Measurements from ENCODE around the gene SYT1. TPM values are rescaled to one million over a fixed set of nuclear protein-coding genes. Genes with fewer than 3 reads are reported as not detected.

Gene SYT1
- 0.29 TPM in 1 of 2 replicates, not detected in the other for total RNA-seq

- Histone ChIP-seq H3K27ac (ENCODE audit: low read depth, low read length) (no peak within 1 kb of the TSS), H3K4me3 (ENCODE audit: insufficient read depth, low read length) (peak within 1 kb of the TSS; percentile 76), H3K9me3 (ENCODE audit: low read depth, low read length) (no peaks in the 10 kb centered on the region), H4K20me1 (ENCODE audit: insufficient read depth, low read length) (no peaks in the 10 kb centered on the region), H3K36me3 (ENCODE audit: insufficient read depth, low read length) (no peaks in the 10 kb centered on the region), H3K4me1 (ENCODE audit: insufficient read depth, low read length) (peaks cover 9% of the 10 kb centered on the region), H3K27me3 (ENCODE audit: insufficient read depth, low read length) (peaks cover 51% of the 10 kb centered on the region), H3K4me2 (ENCODE audit: insufficient read depth, low read length) (peak within 1 kb of the TSS; percentile 88), H2AFZ (ENCODE audit: low read length) (peak within 1 kb of the TSS; percentile 93), H3K79me2 (ENCODE audit: insufficient read depth, low read length) (no peaks in the 10 kb centered on the region)
- DNase-seq (ENCODE audit: insufficient read length, low spot score, missing footprints) = peak; percentile 87
- TF ChIP-seq CTCF (IDR thresholded peaks at IDR 0.05; ENCODE audit: extremely low read depth, low read depth, low read length) = no peak
Measured at GRCh38 chr12:78864403-78864869, at the start of gene SYT1. SYT1 (plus strand) TSS chr12:78864774.

GRCh38 chr12:78818487-78818886, 46.1 kb upstream of the SYT1 start:
- Histone ChIP-seq H3K79me2 (ENCODE audit: insufficient read depth, low read length) (no peaks in the 10 kb centered on the region), H3K4me3 (ENCODE audit: insufficient read depth, low read length) (no peak overlapping the region), H3K36me3 (ENCODE audit: insufficient read depth, low read length) (no peaks in the 10 kb centered on the region), H3K9me3 (ENCODE audit: low read depth, low read length) (no peaks in the 10 kb centered on the region), H2AFZ (ENCODE audit: low read length) (no peak overlapping the region), H3K27me3 (ENCODE audit: insufficient read depth, low read length) (no peaks in the 10 kb centered on the region), H3K4me2 (ENCODE audit: insufficient read depth, low read length) (no peak overlapping the region), H4K20me1 (ENCODE audit: insufficient read depth, low read length) (no peaks in the 10 kb centered on the region), H3K27ac (ENCODE audit: low read depth, low read length) (no peak overlapping the region), H3K4me1 (ENCODE audit: insufficient read depth, low read length) (no peaks in the 10 kb centered on the region)
- TF ChIP-seq CTCF (IDR thresholded peaks at IDR 0.05; ENCODE audit: extremely low read depth, low read depth, low read length) = no peak
- no peak for DNase-seq (ENCODE audit: insufficient read length, low spot score, missing footprints)

GRCh38 chr12:78820946-78821345, 43.6 kb upstream of the SYT1 start:
- TF ChIP-seq CTCF (IDR thresholded peaks at IDR 0.05; ENCODE audit: extremely low read depth, low read depth, low read length) = no peak
- H4K20me1 ChIP-seq (ENCODE audit: insufficient read depth, low read length) = no peaks in the 10 kb centered on the region
- no peaks in the 10 kb centered on the region for H3K27me3 ChIP-seq (ENCODE audit: insufficient read depth, low read length)
- no peak overlapping the region for H3K4me2 ChIP-seq (ENCODE audit: insufficient read depth, low read length)
- DNase-seq (ENCODE audit: insufficient read length, low spot score, missing footprints) = no peak
- H3K36me3 ChIP-seq (ENCODE audit: insufficient read depth, low read length) = no peaks in the 10 kb centered on the region
- H3K9me3 ChIP-seq (ENCODE audit: low read depth, low read length) = no peaks in the 10 kb centered on the region
- H2AFZ ChIP-seq (ENCODE audit: low read length) = no peak overlapping the region
- no peaks in the 10 kb centered on the region for H3K79me2 ChIP-seq (ENCODE audit: insufficient read depth, low read length)
- H3K4me3 ChIP-seq (ENCODE audit: insufficient read depth, low read length) = no peak overlapping the region
- no peaks in the 10 kb centered on the region for H3K4me1 ChIP-seq (ENCODE audit: insufficient read depth, low read length)
- no peak overlapping the region for H3K27ac ChIP-seq (ENCODE audit: low read depth, low read length)

- no peak for TF ChIP-seq CTCF (IDR thresholded peaks at IDR 0.05; ENCODE audit: extremely low read depth, low read depth, low read length)
- no peaks in the 10 kb centered on the region for H4K20me1 ChIP-seq (ENCODE audit: insufficient read depth, low read length)
- H3K27me3 ChIP-seq (ENCODE audit: insufficient read depth, low read length) = no peaks in the 10 kb centered on the region
- H3K9me3 ChIP-seq (ENCODE audit: low read depth, low read length) = no peaks in the 10 kb centered on the region
- H3K79me2 ChIP-seq (ENCODE audit: insufficient read depth, low read length) = no peaks in the 10 kb centered on the region
- no peaks in the 10 kb centered on the region for H3K36me3 ChIP-seq (ENCODE audit: insufficient read depth, low read length)
- H3K4me3 ChIP-seq (ENCODE audit: insufficient read depth, low read length) = no peak overlapping the region
- H3K4me2 ChIP-seq (ENCODE audit: insufficient read depth, low read length) = no peak overlapping the region
- H3K4me1 ChIP-seq (ENCODE audit: insufficient read depth, low read length) = no peaks in the 10 kb centered on the region
- no peak overlapping the region for H2AFZ ChIP-seq (ENCODE audit: low read length)
- DNase-seq (ENCODE audit: insufficient read length, low spot score, missing footprints) = no peak
- H3K27ac ChIP-seq (ENCODE audit: low read depth, low read length) = no peak overlapping the region
Measured at GRCh38 chr12:78824918-78825317, 39.7 kb upstream of the SYT1 start.

Data from osteoblast (primary cell).